ENCODE results near the gene KRTAP13-1.

The KRTAP13-1 gene, protein sequence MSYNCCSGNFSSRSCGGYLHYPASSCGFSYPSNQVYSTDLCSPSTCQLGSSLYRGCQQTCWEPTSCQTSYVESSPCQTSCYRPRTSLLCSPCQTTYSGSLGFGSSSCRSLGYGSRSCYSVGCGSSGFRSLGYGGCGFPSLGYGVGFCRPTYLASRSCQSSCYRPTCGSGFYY

GRCh38 chr21:30395731-30396130 is at the start of gene KRTAP13-1:
Gene KRTAP13-1, plus strand, starts transcription at chr21:30396031. Its CDS starts 56 bp downstream, at chr21:30396087.
- no peak for DNase-seq

DNA sequence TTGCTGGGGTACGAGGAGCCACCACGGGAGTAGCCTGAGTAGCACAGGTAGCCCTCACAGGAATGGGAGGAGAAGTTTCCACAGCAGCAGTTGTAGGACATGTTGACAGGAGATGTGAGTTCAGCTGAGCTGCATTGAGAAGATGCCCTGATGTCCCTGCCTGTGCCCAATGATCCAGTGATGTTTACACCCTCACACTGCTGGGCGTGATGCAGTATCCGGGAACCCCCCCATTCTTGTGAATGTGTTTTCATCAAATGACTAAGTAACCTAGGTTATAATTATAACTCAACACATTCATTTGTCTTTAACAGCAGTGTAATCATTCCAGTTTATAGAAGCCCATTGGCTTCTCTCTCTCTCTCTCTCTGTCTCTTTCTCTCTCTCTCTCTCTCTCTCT is 47.3 kb upstream of the KRTAP13-1 start, which contains the start of gene KRTAP23-1:
TSS of gene KRTAP23-1 (minus strand) at position 101 of the 400 bp plus-strand sequence. CDS start at position 101, 0 bp downstream.
- DNase-seq: no peak

- no peak for DNase-seq
Measured at GRCh38 chr21:30349572-30349971, 46.3 kb upstream of the KRTAP13-1 start.

DNA sequence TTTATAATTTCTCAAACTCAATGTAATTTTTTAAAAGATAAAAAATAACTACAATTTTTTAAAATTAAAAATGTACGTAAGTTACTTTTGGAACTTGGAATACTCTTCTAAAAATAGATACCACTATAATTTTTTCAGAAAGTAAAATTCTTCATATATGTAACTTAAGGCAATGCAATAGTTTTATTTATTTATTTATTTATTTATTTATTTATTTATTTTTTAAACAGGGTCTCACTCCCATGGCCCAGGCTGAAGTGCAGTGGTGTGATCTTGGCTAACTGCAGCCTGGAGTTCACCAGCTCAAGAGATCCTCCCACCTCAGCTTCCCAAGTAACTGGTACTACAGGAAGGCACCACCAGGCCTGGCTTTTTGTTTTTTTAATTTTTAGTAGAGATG is 44.3 kb upstream of the KRTAP13-1 start:
- DNase-seq: no peak

DNA sequence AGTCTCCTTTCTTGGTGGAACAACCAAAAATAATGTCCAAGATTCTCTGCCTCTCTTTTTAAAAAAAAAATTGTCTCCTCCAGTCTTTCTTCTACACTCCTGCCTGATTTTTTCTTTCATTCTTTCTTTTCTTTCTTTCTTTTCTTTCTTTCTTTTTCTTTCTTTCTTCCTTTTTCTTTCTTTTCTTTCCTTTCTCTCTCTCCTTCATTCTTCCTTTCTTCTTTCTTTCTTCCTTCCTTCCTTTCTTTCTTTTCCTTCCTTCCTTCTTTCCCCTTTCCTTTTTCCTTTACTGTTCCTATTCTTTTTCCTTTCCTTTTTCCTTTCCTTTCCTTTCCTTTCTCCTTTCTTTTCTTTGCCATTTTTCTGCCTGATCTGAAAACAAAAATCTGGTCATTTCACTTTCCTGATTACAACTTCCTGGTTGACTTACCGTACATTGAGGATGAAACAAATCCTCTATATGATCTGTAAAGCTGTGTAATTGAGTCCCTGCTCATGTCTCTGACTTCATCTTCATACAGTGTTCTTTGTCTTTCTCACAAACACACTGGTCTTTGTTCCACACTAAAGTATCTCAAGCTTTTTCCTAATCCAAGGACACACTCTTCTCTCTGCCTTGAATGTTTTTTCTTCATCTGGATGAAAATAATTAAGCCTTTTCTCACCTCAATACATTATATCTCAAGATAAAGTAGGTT is 41.4 kb upstream of the KRTAP13-1 start:
- DNase-seq: no peak

- no peak for DNase-seq
Measured at GRCh38 chr21:30355906-30356305, 39.9 kb upstream of the KRTAP13-1 start.

DNA sequence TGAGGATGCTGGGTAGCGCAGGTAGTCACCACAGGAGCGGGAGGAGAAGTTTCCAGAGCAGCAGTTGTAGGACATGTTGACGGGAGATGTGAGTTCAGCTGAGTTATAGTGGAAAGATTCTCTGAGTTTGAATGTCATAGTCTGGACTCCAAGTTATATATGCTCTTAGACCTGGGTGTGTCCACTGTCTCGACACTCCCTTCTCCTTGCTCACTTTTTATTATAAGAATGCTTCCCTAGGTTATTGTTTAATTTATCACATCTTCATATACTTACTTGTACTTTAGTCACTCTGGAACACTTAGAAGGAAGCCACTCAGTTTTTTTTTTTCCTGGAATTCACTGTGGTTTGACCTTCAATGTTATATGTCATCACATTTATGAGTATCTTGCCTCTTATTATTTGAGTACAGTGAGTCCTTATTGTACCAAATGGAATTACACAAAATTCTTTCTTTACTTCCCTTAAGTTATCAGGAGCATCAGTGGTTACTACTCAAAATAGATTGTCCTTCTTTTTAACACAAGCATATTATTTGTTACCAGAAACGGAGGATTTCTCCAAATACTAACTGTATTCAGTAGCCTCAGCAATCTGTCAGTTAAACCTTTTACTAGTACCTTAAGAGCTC is 23.6 kb upstream of the KRTAP13-1 start, which contains the start of gene KRTAP13-2:
TSS of gene KRTAP13-2 (minus strand) at position 133 of the 632 bp plus-strand sequence. CDS start at position 75, 58 bp downstream.
- no peak for DNase-seq

- DNase-seq: no peak
Measured at GRCh38 chr21:30382201-30382600, 13.6 kb upstream of the KRTAP13-1 start.

GRCh38 chr21:30391492-30392025 is 4.3 kb upstream of the KRTAP13-1 start:
- no peak for DNase-seq

DNA sequence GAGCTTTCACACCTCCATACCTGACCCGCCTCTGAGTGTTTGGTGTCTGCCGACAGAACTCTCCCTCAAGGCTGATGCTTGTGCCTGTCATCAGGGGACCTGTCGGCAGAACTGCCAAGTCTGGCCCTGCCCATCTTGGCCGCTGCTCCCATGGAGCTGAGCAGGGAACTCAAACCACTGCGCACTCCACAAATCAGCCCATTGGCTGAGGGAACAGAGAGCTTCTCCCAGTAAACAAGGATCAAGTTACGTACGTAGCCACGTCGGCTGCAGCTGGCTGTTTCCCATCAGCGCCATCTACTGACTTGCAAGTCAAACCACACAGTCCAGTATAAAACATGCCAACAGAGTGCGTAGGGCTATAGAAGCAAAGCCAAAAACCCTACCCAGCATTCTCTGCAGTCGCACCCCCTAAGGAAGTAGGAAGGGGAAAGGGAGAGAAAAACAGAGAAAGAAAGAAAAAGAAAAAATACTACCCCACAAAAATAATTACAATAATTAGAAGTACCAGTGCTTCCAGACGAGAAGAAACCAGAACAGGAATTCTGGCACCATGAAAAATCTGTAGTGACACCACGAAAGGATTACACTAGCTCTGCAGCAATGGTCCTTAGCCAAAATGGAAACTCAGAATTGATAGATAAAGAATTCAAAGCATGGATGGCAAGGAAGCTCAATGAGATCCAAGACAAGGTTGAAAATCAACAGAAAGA is 13.1 kb downstream of the KRTAP13-1 start:
- DNase-seq: no peak

- no peak for DNase-seq
Measured at GRCh38 chr21:30415993-30416392, 20.2 kb downstream of the KRTAP13-1 start.

- no peak for DNase-seq
Measured at GRCh38 chr21:30425826-30426225, 30.0 kb downstream of the KRTAP13-1 start, which contains the start of gene KRTAP13-3. Gene KRTAP13-3, minus strand, starts transcription at chr21:30425926. Its CDS starts 14 bp downstream, at chr21:30425912.

GRCh38 chr21:30426731-30427130 is 30.9 kb downstream of the KRTAP13-1 start:
- no peak for DNase-seq

GRCh38 chr21:30430170-30430655 is 34.4 kb downstream of the KRTAP13-1 start, which contains the start of gene KRTAP13-4:
Gene KRTAP13-4, plus strand, starts transcription at chr21:30430220. Its CDS starts 56 bp downstream, at chr21:30430276.
- DNase-seq: no peak

DNA sequence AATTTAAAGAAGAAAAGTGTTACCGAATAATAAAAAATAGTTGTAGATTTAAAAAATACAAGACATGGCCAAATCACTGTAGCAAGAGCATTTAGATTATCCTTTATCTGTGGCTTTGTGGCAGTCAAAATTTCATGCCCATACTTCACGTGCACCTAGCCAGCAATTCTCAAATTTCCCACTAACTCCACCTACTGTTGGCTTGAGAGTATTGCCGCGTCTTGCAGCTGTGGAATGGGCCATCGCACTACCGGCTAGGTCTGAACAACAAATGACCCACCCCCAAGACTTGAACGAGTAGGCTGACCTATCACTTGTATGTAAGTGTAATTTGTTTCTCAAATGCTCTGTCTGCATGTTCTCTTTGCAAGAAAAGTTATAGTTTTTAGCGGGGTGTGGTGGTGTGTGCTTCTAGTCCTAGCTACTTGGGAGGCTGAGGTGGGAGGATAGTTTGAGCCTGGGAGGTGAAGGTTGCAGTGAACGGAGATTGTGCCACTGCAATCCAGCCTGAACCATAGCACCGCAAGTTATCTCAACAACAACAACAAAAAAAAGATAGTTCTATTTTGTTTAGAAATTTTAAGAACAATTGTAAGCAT is 38.3 kb downstream of the KRTAP13-1 start:
- DNase-seq: no peak

- no peak for DNase-seq
Measured at GRCh38 chr21:30437010-30437565, 41.3 kb downstream of the KRTAP13-1 start.

DNA sequence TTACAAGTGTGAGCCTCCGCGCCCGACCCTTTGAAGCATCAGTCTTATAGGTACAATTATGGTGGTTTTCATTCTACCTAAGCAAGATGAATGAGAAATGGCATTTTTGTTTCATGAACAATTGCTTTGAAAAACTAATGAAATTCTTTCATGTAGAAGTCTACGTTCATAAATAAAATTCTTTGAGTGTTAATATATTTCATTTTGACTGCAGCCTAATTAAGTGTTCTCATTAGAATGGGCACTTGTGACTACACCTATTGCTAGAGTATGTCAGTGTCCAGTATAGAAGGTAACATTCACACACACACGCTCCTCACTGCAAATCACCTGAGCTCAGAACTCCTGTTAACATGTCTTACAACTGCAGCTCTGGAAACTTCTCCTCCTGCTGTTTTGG is 44.1 kb downstream of the KRTAP13-1 start, which contains the start of gene KRTAP15-1:
TSS of gene KRTAP15-1 (plus strand) at position 301 of the 400 bp plus-strand sequence. CDS start at position 354, 53 bp downstream.
- no peak for DNase-seq

GRCh38 chr21:30443226-30443625 is 47.4 kb downstream of the KRTAP13-1 start:
- no peak for DNase-seq

- no peak for DNase-seq
Measured at GRCh38 chr21:30444204-30444603, 48.4 kb downstream of the KRTAP13-1 start.
